Activated T-helper 1 cell treated with anti-CD3 and anti-CD28 coated beads, Interleukin-12 subunit alpha, Interleukin-12 subunit beta, Interleukin-2, Interleukin-4 antibody, amounts not matched to agents 30 ng/mL and 10 ng/mL and 1 ng/mL, durations not matched to agents 14 hours and 24 hours and 36 hours (primary cell): Measurements from ENCODE around the gene PYHIN1. TPM values are rescaled to one million over a fixed set of nuclear protein-coding genes. Genes with fewer than 3 reads are reported as not detected.
"Not testable (repeated sequence)": the region's sequence is repeated elsewhere in the genome, so short reads cannot be mapped to it uniquely, and the experiment has no call there.

Source experiments
- DNase-seq: peaks from one replicate; pipeline ENCODE4 v3.0.0; 2021; ENCODE audit warnings: low spot score
- H3K27ac Mint-ChIP-seq: one replicate; pipeline ENCODE4 v1.8.0; 2021; ENCODE audit warnings: mild to moderate bottlenecking, mixed read lengths
- H3K27me3 Mint-ChIP-seq: one replicate; pipeline ENCODE4 v1.8.0; 2022; ENCODE audit warnings: mild to moderate bottlenecking, moderate library complexity, mixed read lengths; ENCODE audit not compliant: insufficient read depth
- H3K36me3 Mint-ChIP-seq: one replicate; pipeline ENCODE4 v1.8.0; 2021; ENCODE audit warnings: low read depth, mixed read lengths
- H3K4me1 Mint-ChIP-seq: one replicate; pipeline ENCODE4 v1.8.0; 2021; ENCODE audit warnings: low read depth, mixed read lengths
- H3K4me3 Mint-ChIP-seq: one replicate; pipeline ENCODE4 v1.8.0; 2021; ENCODE audit warnings: mild to moderate bottlenecking, moderate library complexity, mixed read lengths
- H3K9me3 Mint-ChIP-seq: one replicate; pipeline ENCODE4 v1.8.0; 2021; ENCODE audit warnings: mixed read lengths
- intact Hi-C: fragments of 100-400 bp; cut with micrococcal nuclease; formaldehyde crosslinking; loops from one replicate; pipeline ENCODE4 v1.15.1; 2024
- total RNA-seq: library from RNA; stranded (reverse); gene quantifications from 2 replicates; pipeline ENCODE4 v1.2.3, GENCODE V29; 2022

PYHIN1 gene
- total RNA-seq, 1 donor from 2014 or later, result 19.9 TPM

DNA sequence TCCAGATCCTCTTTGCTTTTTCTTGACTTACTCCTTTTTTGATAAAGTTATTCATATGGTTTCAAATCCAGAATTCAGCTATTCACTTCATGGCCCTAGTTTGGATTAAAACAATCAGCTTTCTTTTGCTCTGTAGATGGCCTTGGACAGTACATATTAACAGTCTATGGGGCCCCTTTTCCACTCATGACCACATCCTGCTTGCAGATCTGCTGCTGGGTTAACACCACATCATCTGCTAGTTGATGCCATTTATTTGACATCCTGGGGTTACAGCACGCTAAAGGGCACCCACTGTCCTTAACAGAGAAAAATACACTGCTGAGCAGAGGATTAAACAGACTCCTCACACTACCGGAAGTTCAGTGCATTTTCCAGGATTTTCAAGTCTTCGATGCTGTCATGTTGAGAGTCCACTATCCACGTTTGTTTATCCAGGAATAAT lies 77.4 kb downstream of the PYHIN1 start:
- H3K27me3 Mint-ChIP-seq, result no peaks in the 10 kb centered on the region
- peaks cover 57% of the 10 kb centered on the region for H3K4me1 Mint-ChIP-seq
- H3K27ac Mint-ChIP-seq, result peak overlapping the region; percentile 95
- H3K36me3 Mint-ChIP-seq, result peaks cover 35% of the 10 kb centered on the region
- H3K4me3 Mint-ChIP-seq, result peak overlapping the region; percentile 91
- peaks cover 8% of the 10 kb centered on the region for H3K9me3 Mint-ChIP-seq
- intact Hi-C loops, result loop anchor here (1.0 to 2.0 kb wide), 7 partner anchors 9 to 722 kb away; partner anchors contain the start of gene PYHIN1
- DNase-seq, result peak; percentile 61

DNA sequence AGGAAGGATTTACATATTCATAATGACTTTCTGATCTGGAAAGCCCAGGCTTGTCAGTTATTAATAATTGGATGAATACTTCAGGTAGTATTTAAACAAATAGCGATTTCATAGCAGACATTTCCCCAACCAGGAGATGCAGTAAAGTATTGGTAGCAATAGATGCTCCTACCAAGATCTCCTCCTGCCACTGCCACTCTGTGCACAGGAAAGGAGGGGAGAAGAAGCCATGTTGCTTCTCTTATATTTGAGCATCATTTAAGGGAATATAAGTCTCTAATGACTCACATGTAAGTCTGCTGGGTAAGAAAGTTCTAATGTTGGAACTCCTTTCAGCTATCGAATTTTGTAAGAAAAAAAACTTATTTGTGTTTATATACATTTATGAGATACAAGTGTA lies 77.9 kb downstream of the PYHIN1 start:
- peaks cover 62% of the 10 kb centered on the region for H3K4me1 Mint-ChIP-seq

DNA sequence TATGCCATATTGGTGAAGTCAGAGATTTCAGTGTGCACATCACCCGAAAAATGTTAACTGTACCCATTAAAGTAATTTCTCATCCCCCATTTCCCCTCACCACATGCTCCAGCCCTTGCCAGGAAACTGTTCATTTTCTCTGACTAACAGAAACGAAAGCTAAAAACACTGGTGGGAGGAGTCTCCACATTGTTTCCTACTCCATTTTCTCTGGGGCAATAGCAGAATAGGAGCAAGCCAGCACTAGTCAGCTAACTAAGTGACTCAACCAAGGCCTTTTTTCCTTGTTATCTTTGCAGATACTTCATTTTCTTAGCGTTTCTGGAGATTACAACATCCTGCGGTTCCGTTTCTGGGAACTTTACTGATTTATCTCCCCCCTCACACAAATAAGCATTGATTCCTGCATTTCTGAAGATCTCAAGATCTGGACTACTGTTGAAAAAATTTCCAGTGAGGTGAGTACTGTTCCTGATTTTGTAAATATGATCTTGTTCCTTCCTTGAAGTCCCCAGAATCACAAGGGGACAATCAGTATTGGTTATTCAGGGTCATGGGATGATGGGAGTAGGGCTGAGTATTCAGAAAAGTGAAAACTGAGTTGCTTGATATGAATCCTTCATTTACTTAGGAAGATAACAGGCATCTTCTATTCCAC lies 78.5 kb downstream of the PYHIN1 start, which contains the start of gene IFI16:
Gene IFI16 (plus strand): TSS at position 204 of the 658 bp plus-strand sequence. CDS start 4,774 bp downstream, outside the sequence.
- DNase-seq, result peak; percentile 65
- peaks cover 44% of the 10 kb centered on the region for H3K36me3 Mint-ChIP-seq
- peak within 1 kb of the TSS; percentile 95 for H3K27ac Mint-ChIP-seq
- peaks cover 64% of the 10 kb centered on the region for H3K4me1 Mint-ChIP-seq
- peaks cover 8% of the 10 kb centered on the region for H3K9me3 Mint-ChIP-seq
- H3K4me3 Mint-ChIP-seq, result peak within 1 kb of the TSS; percentile 91
- intact Hi-C loops, result loop anchor here (1.0 to 10.0 kb wide), 9 partner anchors 7 to 912 kb away; partner anchors contain the start of gene PYHIN1
- H3K27me3 Mint-ChIP-seq, result no peaks in the 10 kb centered on the region

More for the DNA sequence above, 77.9 kb downstream of the PYHIN1 start:
- DNase-seq, result no peak
- peak overlapping the region; percentile 91 for H3K4me3 Mint-ChIP-seq
- intact Hi-C loops, result loop anchor here (1.0 to 2.0 kb wide), 7 partner anchors 8 to 722 kb away; partner anchors contain the start of gene PYHIN1
- H3K9me3 Mint-ChIP-seq, result peaks cover 8% of the 10 kb centered on the region
- no peaks in the 10 kb centered on the region for H3K27me3 Mint-ChIP-seq
- H3K27ac Mint-ChIP-seq, result peak overlapping the region; percentile 95
- peaks cover 40% of the 10 kb centered on the region for H3K36me3 Mint-ChIP-seq

DNA sequence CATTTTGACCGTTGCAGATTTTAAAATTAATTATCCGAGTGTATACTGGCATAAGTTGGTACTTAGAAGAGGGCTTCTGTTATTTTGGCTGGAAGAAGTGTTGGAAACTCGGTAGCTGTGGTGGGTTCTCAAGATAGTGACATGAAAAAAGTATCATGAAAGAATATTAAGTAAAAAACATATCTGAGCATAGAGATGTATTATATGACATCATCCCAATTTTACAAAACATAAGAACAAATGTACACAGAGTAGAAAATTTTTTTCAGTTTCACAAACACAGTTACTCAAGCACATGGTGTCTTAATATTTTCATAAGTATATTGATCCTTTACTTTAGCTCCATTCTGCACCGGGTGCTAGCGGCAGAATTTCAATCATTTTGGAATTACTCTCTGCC lies 79.0 kb downstream of the PYHIN1 start:
- H3K27ac Mint-ChIP-seq, result peak overlapping the region; percentile 95
- peak overlapping the region; percentile 91 for H3K4me3 Mint-ChIP-seq
- peaks cover 48% of the 10 kb centered on the region for H3K36me3 Mint-ChIP-seq
- H3K27me3 Mint-ChIP-seq, result no peaks in the 10 kb centered on the region
- DNase-seq, result no peak
- H3K9me3 Mint-ChIP-seq, result peaks cover 8% of the 10 kb centered on the region
- peaks cover 64% of the 10 kb centered on the region for H3K4me1 Mint-ChIP-seq
- intact Hi-C loops, result loop anchor here (5.0 to 10.0 kb wide), 2 partner anchors 866 to 912 kb away; no protein-coding TSS in a partner anchor

DNA sequence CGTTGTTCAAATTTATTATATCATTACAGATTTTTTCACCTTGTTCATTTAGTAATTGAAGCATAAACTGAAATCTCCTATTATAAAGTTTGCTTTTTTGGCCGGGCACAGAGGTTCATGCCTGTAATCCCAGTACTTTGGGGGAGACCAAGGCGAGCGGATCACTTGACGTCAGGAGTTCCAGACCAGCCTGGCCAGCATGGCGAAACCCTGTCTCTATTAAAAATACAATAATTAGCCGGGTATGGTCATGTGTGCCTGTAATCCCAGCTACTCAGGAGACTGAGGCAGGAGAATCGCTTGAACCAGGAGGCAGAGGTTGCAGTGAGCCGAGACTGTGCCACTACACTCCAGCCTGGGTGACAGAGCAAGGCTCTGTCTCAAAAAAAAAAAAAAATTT lies 79.6 kb downstream of the PYHIN1 start:
- H3K9me3 Mint-ChIP-seq, H3K27me3 Mint-ChIP-seq, DNase-seq: not testable (repeated sequence)
- H3K27ac Mint-ChIP-seq, result peak overlapping the region; percentile 95
- intact Hi-C loops, result loop anchor here (5.0 to 10.0 kb wide), 2 partner anchors 866 to 911 kb away; no protein-coding TSS in a partner anchor
- H3K36me3 Mint-ChIP-seq, result peaks cover 54% of the 10 kb centered on the region
- H3K4me1 Mint-ChIP-seq, result peaks cover 64% of the 10 kb centered on the region
- peak overlapping the region; percentile 91 for H3K4me3 Mint-ChIP-seq

DNA sequence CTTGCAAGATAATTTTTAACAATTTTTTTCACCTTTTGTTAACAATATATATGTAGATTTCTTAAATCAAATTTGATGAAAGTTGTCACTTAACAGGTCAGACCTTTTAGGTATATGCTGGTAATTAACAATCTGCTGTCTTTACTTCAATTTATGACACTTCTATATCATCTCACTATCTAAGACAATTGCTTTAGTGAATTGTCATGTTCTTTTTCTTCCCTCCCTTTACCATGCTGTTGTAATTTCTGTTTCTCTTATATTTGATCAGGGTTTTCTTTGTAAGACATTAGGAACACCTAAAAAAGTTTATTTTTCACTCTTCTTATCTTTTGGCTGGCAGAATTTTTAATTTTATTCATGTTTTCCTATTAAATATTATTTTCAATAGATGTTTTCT lies 80.4 kb downstream of the PYHIN1 start:
- Mint-ChIP-seq H3K4me3 (peak overlapping the region; percentile 91), H3K27ac (peak overlapping the region; percentile 99), H3K36me3 (peaks cover 59% of the 10 kb centered on the region), H3K4me1 (peaks cover 64% of the 10 kb centered on the region), H3K27me3 (no peaks in the 10 kb centered on the region), H3K9me3 (peaks cover 8% of the 10 kb centered on the region)
- no peak for DNase-seq
- intact Hi-C loops, result loop anchor here (5.0 to 10.0 kb wide), 2 partner anchors 867 to 911 kb away; no protein-coding TSS in a partner anchor

DNA sequence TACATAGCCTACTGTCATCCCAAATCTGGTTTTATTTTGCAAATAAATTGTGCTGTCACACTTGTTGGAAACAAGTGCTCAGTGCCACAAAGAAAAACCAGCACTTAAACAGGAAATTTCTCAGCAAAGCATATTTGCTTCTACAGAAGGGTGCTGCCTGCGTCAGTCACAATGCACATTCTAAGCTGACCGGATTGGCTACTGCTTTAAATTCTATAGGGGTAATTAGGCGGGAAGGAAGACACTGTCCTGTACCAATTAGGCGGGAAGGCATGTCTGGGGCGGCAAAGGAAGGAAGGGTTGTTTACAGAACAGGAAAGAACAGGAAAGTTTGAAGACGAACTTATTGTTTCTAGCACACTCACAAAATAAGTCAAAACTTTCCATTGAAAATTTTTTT lies 81.1 kb downstream of the PYHIN1 start:
- H3K4me3 Mint-ChIP-seq, result peak overlapping the region; percentile 91
- H3K27me3 Mint-ChIP-seq, result no peaks in the 10 kb centered on the region
- DNase-seq, result peak; percentile 59
- H3K36me3 Mint-ChIP-seq, result peaks cover 64% of the 10 kb centered on the region
- peaks cover 4% of the 10 kb centered on the region for H3K9me3 Mint-ChIP-seq
- peaks cover 61% of the 10 kb centered on the region for H3K4me1 Mint-ChIP-seq
- peak overlapping the region; percentile 99 for H3K27ac Mint-ChIP-seq
- intact Hi-C loops, result loop anchor here (5.0 to 10.0 kb wide), 2 partner anchors 868 to 910 kb away; no protein-coding TSS in a partner anchor

DNA sequence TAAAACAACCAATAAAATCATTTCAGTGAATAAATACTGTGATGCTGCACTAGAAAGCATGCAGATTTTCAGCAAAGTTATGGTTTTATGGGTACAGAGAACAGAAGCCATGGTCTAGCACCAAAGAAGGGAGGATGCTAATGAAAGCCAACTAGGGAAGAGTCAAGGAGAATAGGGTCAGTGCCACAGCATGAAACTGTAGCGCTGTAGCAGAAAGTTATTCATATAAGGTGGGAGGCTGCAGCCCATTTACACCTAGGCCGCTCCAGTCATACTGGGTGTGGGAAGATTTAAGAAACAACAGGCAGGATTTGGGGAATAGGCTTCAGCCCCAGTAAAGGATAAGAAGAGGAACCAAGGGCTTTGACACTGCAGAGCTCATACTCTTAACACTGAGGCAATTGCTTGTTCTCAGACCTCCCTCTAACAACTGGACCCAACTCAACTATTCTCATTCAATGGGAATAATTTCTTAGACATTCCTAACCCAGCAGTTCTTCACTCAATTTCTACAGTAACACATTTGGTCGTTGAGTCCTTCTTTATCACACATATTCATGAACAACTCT lies 82.7 kb downstream of the PYHIN1 start:
- intact Hi-C loops, result loop anchor here (2.0 to 10.0 kb wide), 3 partner anchors 869 to 1017 kb away; partner anchors contain the start of gene PIGM
- Mint-ChIP-seq H3K27ac (peak overlapping the region; percentile 99), H3K4me3 (peak overlapping the region; percentile 91), H3K36me3 (peaks cover 70% of the 10 kb centered on the region), H3K9me3 (no peaks in the 10 kb centered on the region), H3K4me1 (peaks cover 60% of the 10 kb centered on the region), H3K27me3 (no peaks in the 10 kb centered on the region)
- no peak for DNase-seq

DNA sequence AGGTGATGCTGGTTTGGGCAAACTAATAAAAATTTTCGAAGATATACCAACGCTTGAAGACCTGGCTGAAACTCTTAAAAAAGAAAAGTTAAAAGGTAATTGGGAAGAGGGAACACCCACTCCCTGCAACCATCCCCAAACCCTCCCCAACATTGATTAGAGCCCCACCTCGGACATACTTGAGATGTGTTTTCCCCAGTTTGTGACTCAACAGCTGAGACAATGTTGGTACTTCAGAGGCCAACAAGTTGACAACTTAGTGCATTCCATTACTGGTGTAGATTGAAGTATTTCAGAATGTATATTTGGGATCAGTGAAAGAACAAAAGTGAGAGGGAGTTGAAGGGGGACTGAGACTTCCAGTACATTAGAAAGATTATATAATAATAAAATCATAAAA lies 83.5 kb downstream of the PYHIN1 start:
- DNase-seq, result no peak
- no peaks in the 10 kb centered on the region for H3K27me3 Mint-ChIP-seq
- peaks cover 77% of the 10 kb centered on the region for H3K36me3 Mint-ChIP-seq
- H3K9me3 Mint-ChIP-seq, result no peaks in the 10 kb centered on the region
- H3K4me3 Mint-ChIP-seq, result peak overlapping the region; percentile 91
- H3K27ac Mint-ChIP-seq, result peak overlapping the region; percentile 99
- peaks cover 66% of the 10 kb centered on the region for H3K4me1 Mint-ChIP-seq
- intact Hi-C loops, result loop anchor here (1.0 to 10.0 kb wide), 5 partner anchors 12 to 1016 kb away; partner anchors contain the start of gene PIGM

DNA sequence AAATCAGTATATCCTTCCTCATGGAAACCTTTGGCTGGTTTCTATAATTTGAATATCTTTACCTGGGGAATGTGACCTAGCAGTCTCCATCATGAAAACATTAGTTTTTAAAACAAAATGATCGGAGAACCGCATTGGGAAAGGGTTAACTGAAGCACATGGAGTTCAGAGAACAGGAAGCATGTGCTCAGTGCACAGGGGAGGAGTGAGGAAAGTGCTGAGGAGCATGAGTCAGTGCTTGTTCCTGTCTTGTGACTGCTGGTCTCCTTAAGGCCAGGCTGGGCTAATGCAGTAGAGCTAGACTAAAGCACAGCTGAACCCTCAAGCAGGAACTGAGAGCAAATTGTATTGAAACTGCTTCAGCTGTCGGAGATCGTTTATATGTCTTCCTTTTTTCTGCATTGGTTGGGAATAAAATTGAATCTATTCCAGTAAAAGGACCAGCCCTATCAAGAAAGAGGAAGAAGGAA lies 84.1 kb downstream of the PYHIN1 start:
- H3K27ac Mint-ChIP-seq, result peak overlapping the region; percentile 87
- H3K4me1 Mint-ChIP-seq, result peaks cover 71% of the 10 kb centered on the region
- DNase-seq, result peak; percentile 67
- H3K27me3 Mint-ChIP-seq, result no peaks in the 10 kb centered on the region
- peaks cover 77% of the 10 kb centered on the region for H3K36me3 Mint-ChIP-seq
- no peaks in the 10 kb centered on the region for H3K9me3 Mint-ChIP-seq
- intact Hi-C loops, result loop anchor here (1.0 to 10.0 kb wide), 4 partner anchors 12 to 1015 kb away; partner anchors contain the start of gene PIGM
- peak overlapping the region; percentile 91 for H3K4me3 Mint-ChIP-seq

DNA sequence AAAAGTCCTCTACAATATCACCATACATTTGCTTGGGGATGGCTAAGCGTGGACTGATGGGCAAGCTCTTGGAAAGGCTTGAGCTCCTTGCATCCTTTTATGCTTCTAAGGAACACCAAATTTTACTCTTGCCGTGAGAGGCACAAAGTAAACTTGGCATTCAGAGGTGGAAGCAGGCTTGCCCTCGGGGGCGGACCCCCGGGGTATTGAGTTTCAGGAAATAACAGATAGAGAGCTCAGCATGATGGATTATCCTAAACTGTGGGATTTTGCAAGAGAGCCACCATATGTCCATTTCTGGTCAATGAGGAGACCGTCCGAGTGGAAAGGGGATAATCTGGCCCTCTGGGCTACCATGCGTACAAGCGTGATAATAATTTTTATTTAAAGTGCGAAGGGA lies 92.4 kb downstream of the PYHIN1 start:
- H3K27ac Mint-ChIP-seq, result peak overlapping the region; percentile 61
- no peaks in the 10 kb centered on the region for H3K9me3 Mint-ChIP-seq
- H3K4me3 Mint-ChIP-seq, result peak overlapping the region; percentile 35
- H3K36me3 Mint-ChIP-seq, result peaks cover 78% of the 10 kb centered on the region
- no peaks in the 10 kb centered on the region for H3K27me3 Mint-ChIP-seq
- H3K4me1 Mint-ChIP-seq, result peaks cover 86% of the 10 kb centered on the region
- no peak for DNase-seq
- intact Hi-C loops, result no loop called here

DNA sequence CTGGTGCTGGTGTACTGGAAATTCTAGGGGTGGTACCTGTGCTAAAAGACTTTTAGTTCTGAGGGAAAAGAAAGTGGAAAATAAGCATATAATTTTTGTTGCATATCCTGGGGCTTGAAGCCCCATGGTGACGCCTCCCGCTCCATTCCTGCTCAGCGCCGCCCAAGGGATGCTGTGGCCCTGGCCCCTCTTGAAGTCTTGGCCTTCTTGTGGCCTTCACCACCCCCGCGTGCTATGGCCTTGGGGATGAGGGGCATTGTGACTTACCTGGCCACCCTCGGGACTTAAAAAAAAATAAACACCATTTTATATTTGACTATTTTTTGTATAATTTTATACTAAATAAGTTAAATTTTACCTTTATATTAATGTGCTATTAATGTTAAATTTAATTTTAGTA lies 93.7 kb downstream of the PYHIN1 start:
- no peak overlapping the region for H3K27ac Mint-ChIP-seq
- peaks cover 77% of the 10 kb centered on the region for H3K36me3 Mint-ChIP-seq
- H3K27me3 Mint-ChIP-seq, result no peaks in the 10 kb centered on the region
- no peak for DNase-seq
- peaks cover 83% of the 10 kb centered on the region for H3K4me1 Mint-ChIP-seq
- H3K9me3 Mint-ChIP-seq, result peaks cover 2% of the 10 kb centered on the region
- no peak overlapping the region for H3K4me3 Mint-ChIP-seq
- intact Hi-C loops, result no loop called here
